ENCODE measurements around the gene OGFOD3. TPM values are rescaled to one million over a fixed set of nuclear protein-coding genes. Genes with fewer than 3 reads are reported as not detected.

OGFOD3 gene
- total and polyA plus RNA-seq, 2 experiments from 2014 or later = 9.6 to 24.6 TPM

DNA sequence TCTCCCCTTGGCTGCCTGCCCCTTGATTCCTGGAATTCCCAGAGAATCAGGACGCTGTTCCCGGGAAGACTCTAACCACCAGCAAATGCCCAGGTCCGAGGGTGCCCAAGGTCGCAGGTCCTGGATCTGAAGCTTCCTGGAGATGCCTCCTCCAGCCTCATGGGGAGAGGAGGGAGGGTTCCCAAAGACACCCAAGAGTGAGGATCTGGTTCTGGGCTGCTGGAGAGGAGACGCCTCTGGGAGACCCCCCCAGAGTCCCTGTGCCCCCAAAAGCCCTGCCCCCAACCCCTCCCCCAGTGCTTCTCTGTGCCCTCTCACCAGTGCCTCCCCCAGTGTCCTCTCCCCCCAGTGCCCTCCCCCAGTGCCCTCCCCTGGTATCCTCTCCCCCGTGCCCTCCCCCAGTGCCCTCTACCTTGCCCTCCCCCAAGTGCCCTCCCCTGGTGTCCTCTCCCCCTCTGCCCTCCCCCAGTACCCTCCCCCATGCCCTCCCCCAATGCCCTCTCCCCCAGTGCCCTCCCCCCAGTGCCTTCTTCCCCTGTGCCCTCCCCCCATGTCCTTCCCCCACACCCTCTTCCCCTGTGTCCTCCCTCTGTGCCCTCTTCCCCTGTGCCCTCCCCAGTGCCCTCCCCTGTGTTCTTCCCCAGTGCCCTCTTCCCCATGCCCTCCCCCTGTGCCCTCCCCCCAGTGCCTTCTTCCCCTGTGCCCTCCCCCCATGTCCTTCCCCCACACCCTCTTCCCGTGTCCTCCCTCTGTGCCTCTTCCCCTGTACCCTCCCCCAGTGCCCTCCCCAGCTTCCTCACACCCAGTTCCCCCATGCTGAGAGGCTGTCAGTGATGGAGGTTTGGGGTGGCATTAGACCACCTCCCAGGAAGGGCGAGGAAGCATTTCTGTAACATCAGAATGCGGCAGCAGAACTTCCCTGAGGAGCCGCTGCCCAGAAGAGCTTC is 78.5 kb downstream of the OGFOD3 start:
- Histone ChIP-seq H2AFZ (no peak overlapping the region), H3K4me1 (ENCODE audit: insufficient read depth) (peaks cover 7% of the 10 kb centered on the region), H3K9me2 (ENCODE audit: insufficient read depth) (no peaks in the 10 kb centered on the region), H3K27me3 (ENCODE audit: insufficient read depth) (peaks cover 26% of the 10 kb centered on the region), H3K36me3 (ENCODE audit: insufficient read depth) (no peaks in the 10 kb centered on the region), H3K79me2 (replicated peaks; ENCODE audit: insufficient read depth) (no peaks in the 10 kb centered on the region), H3K27ac (ENCODE audit: low read depth) (no peak overlapping the region), H3K4me2 (no peak overlapping the region), H3F3A (replicated peaks; ENCODE audit: low read depth) (no peaks in the 10 kb centered on the region), H3K4me3 (no peak overlapping the region), H4K20me1 (replicated peaks; ENCODE audit: insufficient read depth) (0 out of 2 replicates have a peak, but pooled peaks cover 5% of the 10 kb centered on the region)
- peaks cover 15% of the 10 kb centered on the region for H3K9me3 Mint-ChIP-seq
- DNase-seq (ENCODE audit: low spot score) (no peak), ATAC-seq (no peak)
- H3K27ac Mint-ChIP-seq = no peak overlapping the region
- TF ChIP-seq POLR2AphosphoS5 (IDR thresholded peaks at IDR 0.05; ENCODE audit: low read depth) = no peak
- TF ChIP-seq, protein P1, sequence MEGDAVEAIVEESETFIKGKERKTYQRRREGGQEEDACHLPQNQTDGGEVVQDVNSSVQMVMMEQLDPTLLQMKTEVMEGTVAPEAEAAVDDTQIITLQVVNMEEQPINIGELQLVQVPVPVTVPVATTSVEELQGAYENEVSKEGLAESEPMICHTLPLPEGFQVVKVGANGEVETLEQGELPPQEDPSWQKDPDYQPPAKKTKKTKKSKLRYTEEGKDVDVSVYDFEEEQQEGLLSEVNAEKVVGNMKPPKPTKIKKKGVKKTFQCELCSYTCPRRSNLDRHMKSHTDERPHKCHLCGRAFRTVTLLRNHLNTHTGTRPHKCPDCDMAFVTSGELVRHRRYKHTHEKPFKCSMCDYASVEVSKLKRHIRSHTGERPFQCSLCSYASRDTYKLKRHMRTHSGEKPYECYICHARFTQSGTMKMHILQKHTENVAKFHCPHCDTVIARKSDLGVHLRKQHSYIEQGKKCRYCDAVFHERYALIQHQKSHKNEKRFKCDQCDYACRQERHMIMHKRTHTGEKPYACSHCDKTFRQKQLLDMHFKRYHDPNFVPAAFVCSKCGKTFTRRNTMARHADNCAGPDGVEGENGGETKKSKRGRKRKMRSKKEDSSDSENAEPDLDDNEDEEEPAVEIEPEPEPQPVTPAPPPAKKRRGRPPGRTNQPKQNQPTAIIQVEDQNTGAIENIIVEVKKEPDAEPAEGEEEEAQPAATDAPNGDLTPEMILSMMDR (conservative IDR thresholded peaks at IDR 0.05; ENCODE audit: low read depth in 2 of 2) = no peak
- TF ChIP-seq, protein P2, sequence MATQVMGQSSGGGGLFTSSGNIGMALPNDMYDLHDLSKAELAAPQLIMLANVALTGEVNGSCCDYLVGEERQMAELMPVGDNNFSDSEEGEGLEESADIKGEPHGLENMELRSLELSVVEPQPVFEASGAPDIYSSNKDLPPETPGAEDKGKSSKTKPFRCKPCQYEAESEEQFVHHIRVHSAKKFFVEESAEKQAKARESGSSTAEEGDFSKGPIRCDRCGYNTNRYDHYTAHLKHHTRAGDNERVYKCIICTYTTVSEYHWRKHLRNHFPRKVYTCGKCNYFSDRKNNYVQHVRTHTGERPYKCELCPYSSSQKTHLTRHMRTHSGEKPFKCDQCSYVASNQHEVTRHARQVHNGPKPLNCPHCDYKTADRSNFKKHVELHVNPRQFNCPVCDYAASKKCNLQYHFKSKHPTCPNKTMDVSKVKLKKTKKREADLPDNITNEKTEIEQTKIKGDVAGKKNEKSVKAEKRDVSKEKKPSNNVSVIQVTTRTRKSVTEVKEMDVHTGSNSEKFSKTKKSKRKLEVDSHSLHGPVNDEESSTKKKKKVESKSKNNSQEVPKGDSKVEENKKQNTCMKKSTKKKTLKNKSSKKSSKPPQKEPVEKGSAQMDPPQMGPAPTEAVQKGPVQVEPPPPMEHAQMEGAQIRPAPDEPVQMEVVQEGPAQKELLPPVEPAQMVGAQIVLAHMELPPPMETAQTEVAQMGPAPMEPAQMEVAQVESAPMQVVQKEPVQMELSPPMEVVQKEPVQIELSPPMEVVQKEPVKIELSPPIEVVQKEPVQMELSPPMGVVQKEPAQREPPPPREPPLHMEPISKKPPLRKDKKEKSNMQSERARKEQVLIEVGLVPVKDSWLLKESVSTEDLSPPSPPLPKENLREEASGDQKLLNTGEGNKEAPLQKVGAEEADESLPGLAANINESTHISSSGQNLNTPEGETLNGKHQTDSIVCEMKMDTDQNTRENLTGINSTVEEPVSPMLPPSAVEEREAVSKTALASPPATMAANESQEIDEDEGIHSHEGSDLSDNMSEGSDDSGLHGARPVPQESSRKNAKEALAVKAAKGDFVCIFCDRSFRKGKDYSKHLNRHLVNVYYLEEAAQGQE (IDR thresholded peaks at IDR 0.05; ENCODE audit: unreplicated experiment) = no peak
- no peak overlapping the region for H3K4me3 Mint-ChIP-seq
- peaks cover 21% of the 10 kb centered on the region for H3K4me1 Mint-ChIP-seq
- H3K36me3 Mint-ChIP-seq (ENCODE audit: low read depth) = peaks cover 4% of the 10 kb centered on the region
- H3K27me3 Mint-ChIP-seq (ENCODE audit: insufficient read depth, low read depth, poor library complexity) = peaks cover 43% of the 10 kb centered on the region

Small RNAs within 50 kb of the gene (small RNA-seq; reads per million reads assigned to genes)
- not detected for gene RF00019 (ENCODE audit: low replicate concordance)

Other genes starting within 250 kb of the OGFOD3 start
- gene CCDC57, start 205.7 kb downstream of the OGFOD3 start, total RNA-seq (2014; rRNA removed; shearing (Covaris generic)) = 6.7 and 16.3 TPM in 2 replicates
- 6.4 and 7.0 TPM in 2 replicates for gene CCDC57, start 205.7 kb downstream of the OGFOD3 start, polyA plus RNA-seq (2016; fragmentation: Nextera tagmentation; extraction: Ambion mirVana)
- 10.6 and 14.4 TPM in 2 replicates for gene SLC16A3, start 189.5 kb downstream of the OGFOD3 start, total RNA-seq (2014; rRNA removed; shearing (Covaris generic))
- 2.9 and 3.5 TPM in 2 replicates for gene SLC16A3, start 189.5 kb downstream of the OGFOD3 start, polyA plus RNA-seq (2016; fragmentation: Nextera tagmentation; extraction: Ambion mirVana)
- 48.4 and 66.4 TPM in 2 replicates for gene CSNK1D, start 144.9 kb downstream of the OGFOD3 start, total RNA-seq (2014; rRNA removed; shearing (Covaris generic))
- 43.5 and 55.3 TPM in 2 replicates for gene CSNK1D, start 144.9 kb downstream of the OGFOD3 start, polyA plus RNA-seq (2016; fragmentation: Nextera tagmentation; extraction: Ambion mirVana)
- gene CD7, start 101.0 kb downstream of the OGFOD3 start, total RNA-seq (2014; rRNA removed; shearing (Covaris generic)) = 0.42 and 0.58 TPM in 2 replicates
- 0.44 TPM in 1 of 2 replicates, not detected in the other for gene CD7, start 101.0 kb downstream of the OGFOD3 start, polyA plus RNA-seq (2016; fragmentation: Nextera tagmentation; extraction: Ambion mirVana)
- 0.16 and 1.3 TPM in 2 replicates for gene SECTM1, start 84.8 kb downstream of the OGFOD3 start, total RNA-seq (2014; rRNA removed; shearing (Covaris generic))
- gene SECTM1, start 84.8 kb downstream of the OGFOD3 start, polyA plus RNA-seq (2016; fragmentation: Nextera tagmentation; extraction: Ambion mirVana) = 0.21 TPM in 1 of 2 replicates, not detected in the other
- gene TEX19, start 59.3 kb downstream of the OGFOD3 start, total RNA-seq (2014; rRNA removed; shearing (Covaris generic)) = 0.66 and 1.1 TPM in 2 replicates
- 0.10 and 0.23 TPM in 2 replicates for gene TEX19, start 59.3 kb downstream of the OGFOD3 start, polyA plus RNA-seq (2016; fragmentation: Nextera tagmentation; extraction: Ambion mirVana)
- gene UTS2R, start 46.8 kb downstream of the OGFOD3 start, total RNA-seq (2014; rRNA removed; shearing (Covaris generic)) = 0.49 and 0.82 TPM in 2 replicates
- not detected in 2 replicates for gene UTS2R, start 46.8 kb downstream of the OGFOD3 start, polyA plus RNA-seq (2016; fragmentation: Nextera tagmentation; extraction: Ambion mirVana)
- gene HEXD, start 239 bp downstream of the OGFOD3 start, total RNA-seq (2014; rRNA removed; shearing (Covaris generic)) = 23.1 and 31.1 TPM in 2 replicates
- gene HEXD, start 239 bp downstream of the OGFOD3 start, polyA plus RNA-seq (2016; fragmentation: Nextera tagmentation; extraction: Ambion mirVana) = 11.0 and 11.9 TPM in 2 replicates
- gene CYBC1, start 32.2 kb upstream of the OGFOD3 start, total RNA-seq (2014; rRNA removed; shearing (Covaris generic)) = 61.2 and 72.4 TPM in 2 replicates
- gene CYBC1, start 32.2 kb upstream of the OGFOD3 start, polyA plus RNA-seq (2016; fragmentation: Nextera tagmentation; extraction: Ambion mirVana) = 22.5 and 24.7 TPM in 2 replicates
- 66.1 and 83.8 TPM in 2 replicates for gene NARF, start 40.2 kb upstream of the OGFOD3 start, total RNA-seq (2014; rRNA removed; shearing (Covaris generic))
- gene NARF, start 40.2 kb upstream of the OGFOD3 start, polyA plus RNA-seq (2016; fragmentation: Nextera tagmentation; extraction: Ambion mirVana) = 67.1 and 69.5 TPM in 2 replicates
- 62.4 and 66.0 TPM in 2 replicates for gene FOXK2, start 101.1 kb upstream of the OGFOD3 start, total RNA-seq (2014; rRNA removed; shearing (Covaris generic))
- gene FOXK2, start 101.1 kb upstream of the OGFOD3 start, polyA plus RNA-seq (2016; fragmentation: Nextera tagmentation; extraction: Ambion mirVana) = 12.2 and 12.3 TPM in 2 replicates
- gene WDR45B, start 229.9 kb upstream of the OGFOD3 start, total RNA-seq (2014; rRNA removed; shearing (Covaris generic)) = 96.4 and 97.6 TPM in 2 replicates
- 69.4 and 82.3 TPM in 2 replicates for gene WDR45B, start 229.9 kb upstream of the OGFOD3 start, polyA plus RNA-seq (2016; fragmentation: Nextera tagmentation; extraction: Ambion mirVana)